Immature natural killer cell (primary cell): ENCODE results near the gene DEPP1. TPM values are rescaled to one million over a fixed set of nuclear protein-coding genes. Genes with fewer than 3 reads are reported as not detected.
A peak's percentile ranks its signal among the peaks of the same experiment; 100 is the strongest.

Experiments used
- DNase-seq, 3 donors: peaks; one replicate each; pipeline ENCODE4 v3.0.0; 2022; ENCODE audit warnings: mixed read lengths in 1 of 3
- H3K27ac Mint-ChIP-seq, 6 donors: one replicate each; pipeline ENCODE4 v1.8.0; 2020; ENCODE audit warnings: mixed read lengths in 6 of 6, mild to moderate bottlenecking in 5 of 6, inconsistent platforms in 4 of 6, moderate library complexity in 3 of 6
- H3K27me3 Mint-ChIP-seq, 3 donors: one replicate each; pipeline ENCODE4 v1.8.0; 2020 to 2021; ENCODE audit warnings: low read depth in 3 of 3, mild to moderate bottlenecking in 3 of 3, mixed read lengths in 3 of 3, moderate library complexity in 3 of 3, inconsistent platforms in 1 of 3
- H3K36me3 Mint-ChIP-seq, 3 donors: one replicate each; pipeline ENCODE4 v1.8.0; 2020; ENCODE audit warnings: mixed read lengths in 3 of 3, inconsistent platforms in 2 of 3, mild to moderate bottlenecking in 2 of 3
- H3K4me1 Mint-ChIP-seq, 2 donors: one replicate each; pipeline ENCODE4 v1.8.0; 2020; ENCODE audit warnings: inconsistent platforms in 2 of 2, mild to moderate bottlenecking in 2 of 2, mixed read lengths in 2 of 2, moderate library complexity in 1 of 2
- H3K4me3 Mint-ChIP-seq, 5 donors: one replicate each; pipeline ENCODE4 v1.8.0; 2020; ENCODE audit warnings: mild to moderate bottlenecking in 5 of 5, mixed read lengths in 5 of 5, inconsistent platforms in 3 of 5, moderate library complexity in 3 of 5
- H3K9me3 Mint-ChIP-seq, 6 donors: one replicate each; pipeline ENCODE4 v1.8.0; 2020; ENCODE audit warnings: mild to moderate bottlenecking in 6 of 6, mixed read lengths in 6 of 6, inconsistent platforms in 4 of 6, moderate library complexity in 3 of 6
- polyA plus RNA-seq, 3 donors: library from polyadenylated mRNA; unstranded; fragments of 300-500 nt; fragmentation: Illumina TruSeq; gene quantifications; one replicate each; pipeline ENCODE4 v1.2.3, GENCODE V29; 2021

The DEPP1 gene
- polyA plus RNA-seq, 3 donors from 2014 or later, result not detected

DNA sequence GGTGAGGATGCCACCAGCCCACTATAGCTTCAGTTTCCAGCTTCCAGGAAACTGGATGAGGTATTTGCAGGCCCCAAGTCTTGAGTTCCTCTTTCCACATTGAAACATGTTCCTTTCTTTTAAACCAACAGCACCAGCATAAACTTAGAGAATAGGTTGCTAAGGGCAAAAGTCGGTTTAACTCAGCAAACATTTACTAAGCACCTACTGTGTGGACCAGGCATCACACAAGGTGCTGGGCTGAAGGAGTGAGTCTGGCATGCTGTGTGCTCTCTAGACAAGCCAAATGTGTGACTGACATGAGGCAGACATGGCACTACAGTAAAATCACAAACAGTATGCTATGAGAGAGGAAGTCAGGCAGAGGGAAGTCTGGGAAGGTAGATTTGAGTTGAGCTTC lies 30.0 kb downstream of the DEPP1 start:
- H3K4me3 Mint-ChIP-seq, result no peak overlapping the region
- peak overlapping the region in 1 of 6 donors; percentile 53 for H3K27ac Mint-ChIP-seq
- no peak for DNase-seq
- peaks cover 4 to 18% (median 15%) of the 10 kb centered on the region in 6 donors for H3K9me3 Mint-ChIP-seq
- H3K27me3 Mint-ChIP-seq, result peaks cover 0 to 5% (median 2%) of the 10 kb centered on the region in 3 donors
- H3K4me1 Mint-ChIP-seq, result peaks cover 10 to 13% of the 10 kb centered on the region in 2 donors
- peaks cover 16 to 28% (median 18%) of the 10 kb centered on the region in 3 donors for H3K36me3 Mint-ChIP-seq

DNA sequence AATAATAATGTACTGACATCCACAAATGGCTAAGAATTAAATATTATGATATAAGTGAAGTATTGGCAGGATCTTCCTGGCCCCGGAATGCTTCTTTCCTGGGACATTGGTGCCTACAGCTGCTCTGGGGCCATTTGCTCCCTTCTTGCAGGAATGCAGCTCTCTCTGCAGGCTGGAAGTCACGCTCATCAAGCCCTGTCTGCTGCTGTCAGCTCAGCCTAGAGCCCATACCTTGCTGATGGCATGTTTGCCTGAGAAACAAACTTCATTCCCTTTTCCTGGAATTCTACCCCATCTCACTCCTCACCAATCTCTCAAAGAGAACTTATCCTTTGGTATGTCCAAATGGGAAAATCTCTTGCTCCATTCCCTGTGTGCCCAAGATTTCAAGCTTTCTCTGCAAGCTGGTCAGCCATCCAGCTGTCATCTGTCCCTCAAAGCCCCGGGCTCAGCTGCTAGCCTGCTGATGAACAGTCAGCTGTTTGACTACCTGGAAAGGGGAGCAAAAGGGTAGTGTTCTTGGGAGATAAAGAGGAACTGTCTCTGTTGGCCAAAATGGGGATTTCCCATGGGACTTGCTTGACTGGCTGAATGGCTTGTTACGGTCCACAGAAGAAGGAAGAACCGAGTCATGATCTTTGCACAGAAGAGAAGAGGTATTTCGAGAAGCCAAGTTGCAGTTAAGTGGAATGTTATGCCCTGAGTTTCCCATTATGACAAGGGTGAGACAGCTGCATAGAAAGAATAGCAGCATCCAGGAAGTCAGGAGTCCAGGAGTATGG lies 31.0 kb downstream of the DEPP1 start:
- Mint-ChIP-seq H3K4me1 (peaks cover 10 to 13% of the 10 kb centered on the region in 2 donors), H3K27ac (peak overlapping the region in 1 of 6 donors; percentile 10), H3K9me3 (peaks cover 4 to 20% (median 15%) of the 10 kb centered on the region in 6 donors)

DNA sequence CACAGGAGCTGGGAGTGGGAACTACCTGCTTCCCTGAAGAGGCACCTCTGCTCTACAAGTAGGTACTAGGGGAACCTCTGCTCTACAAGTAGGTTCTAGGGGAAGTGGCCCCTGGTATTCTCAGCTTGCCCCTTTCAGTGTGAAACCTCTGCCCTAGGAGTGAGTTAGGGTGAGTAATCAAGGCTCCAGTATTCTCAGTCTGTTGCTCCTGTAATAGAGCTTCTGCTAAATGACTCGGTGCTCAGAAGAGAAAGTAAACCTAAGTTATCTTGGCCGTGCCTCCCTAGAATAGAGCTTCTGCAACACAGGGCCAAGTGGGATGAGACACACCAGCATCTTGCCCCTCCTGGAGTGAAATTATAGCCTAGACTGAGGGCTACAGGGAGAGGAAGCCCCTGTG lies 32.4 kb downstream of the DEPP1 start:
- H3K4me1 Mint-ChIP-seq, result peaks cover 10 to 13% of the 10 kb centered on the region in 2 donors
- H3K9me3 Mint-ChIP-seq, result peaks cover 4 to 21% (median 15%) of the 10 kb centered on the region in 6 donors
- DNase-seq, result no peak
- peaks cover 0 to 10% (median 5%) of the 10 kb centered on the region in 3 donors for H3K27me3 Mint-ChIP-seq
- H3K27ac Mint-ChIP-seq, result peak overlapping the region; percentile 1 to 88 (median 74)
- H3K36me3 Mint-ChIP-seq, result peaks cover 7 to 23% (median 16%) of the 10 kb centered on the region in 3 donors
- H3K4me3 Mint-ChIP-seq, result peak overlapping the region; percentile 38 to 63 (median 51)

More for the DNA sequence above, 31.0 kb downstream of the DEPP1 start:
- Mint-ChIP-seq H3K27me3 (peaks cover 0 to 9% (median 5%) of the 10 kb centered on the region in 3 donors), H3K4me3 (no peak overlapping the region), H3K36me3 (peaks cover 10 to 23% (median 18%) of the 10 kb centered on the region in 3 donors)
- no peak for DNase-seq

DNA sequence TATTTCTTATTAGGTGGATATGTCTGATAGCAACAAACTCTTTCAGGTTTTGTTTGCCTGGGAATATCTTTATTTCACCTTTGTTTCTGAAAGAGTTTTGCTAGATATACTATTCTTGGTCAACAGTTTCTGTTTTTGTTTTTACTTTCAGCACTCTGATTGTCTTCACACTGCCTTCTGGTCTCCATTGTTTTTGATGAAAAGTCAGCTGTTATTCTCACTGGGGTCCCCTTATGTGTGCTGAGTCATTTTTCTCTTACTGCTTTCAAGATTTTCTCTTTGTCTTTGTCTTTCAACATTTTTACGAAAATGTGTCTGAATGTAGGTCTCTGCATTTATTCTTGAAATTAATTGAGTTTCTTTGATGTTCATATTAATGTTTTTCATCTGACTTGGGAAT lies 34.3 kb downstream of the DEPP1 start:
- Mint-ChIP-seq H3K4me1 (peaks cover 10 to 13% of the 10 kb centered on the region in 2 donors), H3K27me3 (peaks cover 3 to 10% (median 3%) of the 10 kb centered on the region in 3 donors), H3K36me3 (peaks cover 7 to 18% (median 14%) of the 10 kb centered on the region in 3 donors), H3K4me3 (no peak overlapping the region), H3K9me3 (peaks cover 4 to 21% (median 15%) of the 10 kb centered on the region in 6 donors), H3K27ac (peak overlapping the region in 2 of 6 donors; percentile 19 to 56)
- no peak for DNase-seq

DNA sequence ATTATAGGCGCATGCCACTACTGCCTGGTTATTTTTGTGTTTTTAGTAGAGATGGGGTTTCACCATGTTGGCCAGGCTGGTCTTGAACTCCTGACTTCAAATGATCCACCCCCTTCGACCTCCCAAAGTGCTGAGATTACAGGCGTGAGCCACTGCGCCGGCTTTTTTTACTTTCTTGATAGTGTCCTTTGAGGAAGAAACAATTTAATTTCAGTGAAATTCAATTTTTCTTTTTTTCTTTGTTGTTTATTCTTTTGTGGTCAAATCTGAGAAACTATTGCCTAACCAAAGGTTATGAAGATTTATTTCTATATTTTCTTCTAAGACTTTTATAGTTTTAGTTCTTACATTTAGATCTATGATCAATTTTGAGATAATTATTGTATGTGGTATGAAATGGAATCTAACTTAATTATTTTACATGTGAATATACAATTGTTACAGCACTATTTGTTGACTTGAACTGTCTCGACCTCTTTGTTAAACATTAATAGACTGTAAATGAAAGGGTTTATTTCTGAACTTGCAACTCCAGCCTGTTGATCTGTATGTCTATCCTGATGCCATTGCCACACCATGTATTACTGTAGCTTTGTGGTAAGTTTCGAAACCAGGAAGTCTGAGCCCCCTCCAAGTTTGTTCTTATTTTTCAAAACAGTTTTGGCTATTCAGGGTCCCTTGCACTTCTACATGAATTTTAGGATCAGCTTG lies 38.8 kb downstream of the DEPP1 start:
- H3K4me1 Mint-ChIP-seq, result peaks cover 9 to 20% of the 10 kb centered on the region in 2 donors
- no peak for DNase-seq
- peaks cover 0 to 7% (median 3%) of the 10 kb centered on the region in 3 donors for H3K27me3 Mint-ChIP-seq
- H3K27ac Mint-ChIP-seq, result no peak overlapping the region
- peaks cover 7 to 15% (median 9%) of the 10 kb centered on the region in 3 donors for H3K36me3 Mint-ChIP-seq
- H3K9me3 Mint-ChIP-seq, result peaks cover 4 to 15% (median 9%) of the 10 kb centered on the region in 6 donors
- no peak overlapping the region for H3K4me3 Mint-ChIP-seq

DNA sequence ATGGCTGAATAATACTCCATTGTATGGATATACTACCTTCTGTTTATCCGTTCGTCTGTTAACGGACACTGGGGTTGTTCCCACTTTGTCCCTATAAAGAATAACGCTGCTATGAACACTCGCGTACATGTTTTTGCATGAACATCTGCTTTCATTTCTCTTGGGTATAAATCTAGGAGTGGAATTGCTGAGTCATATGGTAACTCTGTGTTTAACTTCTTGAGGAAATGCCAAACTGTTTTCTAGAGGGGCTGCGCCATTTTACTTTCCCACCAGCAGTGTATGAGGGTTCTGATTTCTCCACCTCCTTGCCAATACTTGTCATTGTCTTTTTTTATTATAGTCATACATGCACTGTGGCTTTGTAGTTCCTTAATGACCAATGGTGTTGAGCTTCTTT lies 39.7 kb downstream of the DEPP1 start:
- Mint-ChIP-seq H3K4me3 (no peak overlapping the region), H3K9me3 (peaks cover 0 to 6% (median under 1%) of the 10 kb centered on the region in 6 donors), H3K4me1 (peaks cover 9 to 20% of the 10 kb centered on the region in 2 donors), H3K36me3 (peaks cover under 1 to 6% (median under 1%) of the 10 kb centered on the region in 3 donors), H3K27me3 (peaks cover 0 to 7% (median 3%) of the 10 kb centered on the region in 3 donors), H3K27ac (no peak overlapping the region)
- no peak for DNase-seq

DNA sequence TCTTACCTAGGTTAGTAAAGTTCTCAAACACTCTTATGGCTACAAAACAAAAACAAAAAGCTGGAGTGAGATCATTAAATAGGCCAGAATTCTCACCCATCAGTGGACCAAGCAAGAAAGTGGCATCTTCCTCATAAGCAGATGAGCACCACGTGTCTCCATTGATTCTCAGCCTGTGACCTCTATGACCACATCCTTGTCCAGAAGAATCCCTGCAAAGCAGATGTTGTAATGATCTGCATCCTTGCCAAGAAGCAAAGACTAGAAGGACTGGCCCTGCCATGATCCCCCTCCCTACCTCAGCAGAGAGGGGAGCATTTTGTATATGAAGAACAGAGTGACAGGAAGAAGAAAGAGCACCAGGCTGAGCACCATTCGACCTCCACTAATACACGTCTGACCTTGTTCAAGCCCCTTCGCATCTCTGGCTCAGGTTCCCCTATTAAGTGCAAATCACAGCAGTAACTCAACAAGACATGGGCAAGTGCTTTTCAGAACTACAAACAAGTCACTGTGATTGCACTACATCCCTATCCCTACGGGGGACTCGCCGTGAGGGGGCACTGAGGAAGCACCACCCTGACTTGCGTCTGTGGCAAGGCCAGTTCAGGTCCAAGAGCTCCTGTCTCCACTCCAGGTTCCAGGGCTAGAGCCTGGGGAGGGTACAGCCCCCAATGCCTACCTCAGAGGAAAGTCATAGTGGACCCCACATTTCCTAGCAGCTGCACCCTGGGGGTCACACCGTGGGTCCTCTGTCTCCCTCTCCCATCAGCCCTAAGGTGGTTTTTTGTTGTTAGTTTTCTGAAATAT lies 41.2 kb downstream of the DEPP1 start:
- Mint-ChIP-seq H3K27me3 (peaks cover 0 to 3% (median 0%) of the 10 kb centered on the region in 3 donors), H3K4me3 (no peak overlapping the region), H3K36me3 (peaks cover 0 to 5% (median 0%) of the 10 kb centered on the region in 3 donors), H3K27ac (no peak overlapping the region), H3K9me3 (no peaks in the 10 kb centered on the region), H3K4me1 (peaks cover 17 to 29% of the 10 kb centered on the region in 2 donors)
- no peak for DNase-seq

DNA sequence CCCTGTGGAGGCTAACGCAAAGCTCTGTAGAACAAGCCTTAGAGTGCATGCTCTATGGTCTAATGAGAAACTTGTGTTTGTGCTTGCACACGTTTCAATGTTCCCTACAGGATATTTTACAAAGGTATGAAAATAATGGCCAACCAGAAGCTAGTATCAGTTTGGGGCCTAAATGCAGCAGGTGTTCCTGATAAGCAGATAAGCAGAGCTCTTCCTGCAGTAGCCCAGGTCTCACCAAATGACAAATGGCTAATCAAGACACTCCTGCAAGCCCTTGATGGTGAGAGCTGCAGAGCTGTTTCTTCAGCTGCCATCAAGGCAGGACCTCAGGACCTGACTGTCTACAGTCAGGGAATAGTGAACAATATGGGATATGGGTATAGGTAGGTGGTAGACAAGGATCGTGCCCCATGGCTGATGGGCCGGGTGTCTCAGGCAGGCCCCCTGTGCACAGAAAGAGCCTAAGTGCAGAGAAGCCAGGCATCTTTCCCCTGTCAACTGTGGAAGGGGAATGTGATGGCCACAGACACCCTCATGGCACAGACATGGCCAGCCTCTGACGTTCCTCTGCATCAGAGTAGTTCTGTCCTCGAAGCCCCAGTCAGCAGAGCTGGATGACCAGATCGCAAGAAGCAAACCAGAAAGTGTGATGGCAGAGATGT lies 42.2 kb downstream of the DEPP1 start:
- peaks cover 17 to 29% of the 10 kb centered on the region in 2 donors for H3K4me1 Mint-ChIP-seq
- no peak for DNase-seq
- peaks cover 0 to 3% (median 0%) of the 10 kb centered on the region in 3 donors for H3K27me3 Mint-ChIP-seq
- peak overlapping the region in 3 of 6 donors; percentile 14 to 49 (median 43) for H3K27ac Mint-ChIP-seq
- peaks cover 0 to 5% (median 0%) of the 10 kb centered on the region in 3 donors for H3K36me3 Mint-ChIP-seq
- no peaks in the 10 kb centered on the region for H3K9me3 Mint-ChIP-seq
- no peak overlapping the region for H3K4me3 Mint-ChIP-seq

DNA sequence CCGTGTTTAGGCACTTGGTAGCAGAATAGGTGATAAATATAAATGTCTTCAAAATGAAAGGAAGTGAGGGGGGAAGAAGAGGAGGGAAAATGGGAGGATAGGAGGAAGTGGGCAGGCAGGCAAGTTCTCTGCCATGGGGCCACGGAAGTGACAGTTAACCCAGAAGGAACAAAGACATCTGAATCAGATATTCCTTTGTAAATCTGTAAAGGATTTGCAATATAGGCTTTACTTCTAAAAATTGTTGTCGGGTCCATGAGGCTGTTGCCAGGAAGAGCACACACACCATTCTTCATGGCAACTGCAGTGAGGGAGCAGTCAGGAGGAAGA lies 42.7 kb downstream of the DEPP1 start:
- Mint-ChIP-seq H3K27me3 (peaks cover 0 to 3% (median 0%) of the 10 kb centered on the region in 3 donors), H3K4me3 (peak overlapping the region in 1 of 5 donors; percentile 44), H3K36me3 (peaks cover 0 to 5% (median 0%) of the 10 kb centered on the region in 3 donors), H3K9me3 (no peaks in the 10 kb centered on the region), H3K27ac (peak overlapping the region in 4 of 6 donors; percentile 12 to 43 (median 22)), H3K4me1 (peaks cover 17 to 29% of the 10 kb centered on the region in 2 donors)
- no peak for DNase-seq

DNA sequence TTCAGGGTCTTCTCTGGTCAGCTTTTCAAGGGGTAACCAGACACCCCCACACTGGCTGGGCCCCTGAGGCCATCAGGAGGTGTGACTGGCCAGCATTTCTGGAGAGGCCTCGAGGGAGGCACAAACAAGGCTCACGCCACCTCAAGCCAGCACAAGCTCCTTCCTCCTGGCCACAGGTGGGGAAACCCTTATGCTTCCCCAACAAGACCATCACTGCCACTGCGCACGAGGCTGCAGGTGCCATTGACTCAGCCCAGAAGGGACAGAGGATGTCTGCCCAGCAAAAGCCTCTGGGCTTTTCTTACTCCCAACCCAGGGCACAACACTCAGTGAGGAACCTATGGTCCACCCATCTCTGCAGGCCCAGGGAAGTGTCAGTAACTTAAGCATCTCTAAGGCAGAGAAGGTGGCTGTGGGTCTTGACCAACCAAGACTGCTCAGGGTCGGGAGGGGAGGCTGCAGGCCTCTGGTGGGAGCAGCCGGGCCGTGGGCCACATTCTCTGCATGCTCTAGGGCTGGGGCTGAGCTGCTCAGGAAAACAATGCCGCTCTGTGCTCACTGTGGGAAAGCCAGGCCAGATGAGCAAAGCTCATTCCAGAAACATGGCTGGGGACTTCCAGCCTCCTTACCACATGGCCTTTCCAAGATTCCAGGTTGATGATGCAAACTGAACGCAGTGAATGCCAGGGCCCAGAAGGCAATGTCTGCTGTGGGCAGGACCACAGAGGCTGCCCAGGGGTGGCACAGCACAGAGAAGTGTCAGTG lies 43.2 kb downstream of the DEPP1 start:
- Mint-ChIP-seq H3K4me1 (peaks cover 20 to 29% of the 10 kb centered on the region in 2 donors), H3K27ac (peak overlapping the region in 4 of 6 donors; percentile 12 to 43 (median 22)), H3K36me3 (peaks cover 0 to 5% (median 0%) of the 10 kb centered on the region in 3 donors), H3K4me3 (peak overlapping the region in 1 of 5 donors; percentile 44), H3K27me3 (peaks cover 0 to 1% (median 0%) of the 10 kb centered on the region in 3 donors), H3K9me3 (no peaks in the 10 kb centered on the region)
- DNase-seq, result no peak

DNA sequence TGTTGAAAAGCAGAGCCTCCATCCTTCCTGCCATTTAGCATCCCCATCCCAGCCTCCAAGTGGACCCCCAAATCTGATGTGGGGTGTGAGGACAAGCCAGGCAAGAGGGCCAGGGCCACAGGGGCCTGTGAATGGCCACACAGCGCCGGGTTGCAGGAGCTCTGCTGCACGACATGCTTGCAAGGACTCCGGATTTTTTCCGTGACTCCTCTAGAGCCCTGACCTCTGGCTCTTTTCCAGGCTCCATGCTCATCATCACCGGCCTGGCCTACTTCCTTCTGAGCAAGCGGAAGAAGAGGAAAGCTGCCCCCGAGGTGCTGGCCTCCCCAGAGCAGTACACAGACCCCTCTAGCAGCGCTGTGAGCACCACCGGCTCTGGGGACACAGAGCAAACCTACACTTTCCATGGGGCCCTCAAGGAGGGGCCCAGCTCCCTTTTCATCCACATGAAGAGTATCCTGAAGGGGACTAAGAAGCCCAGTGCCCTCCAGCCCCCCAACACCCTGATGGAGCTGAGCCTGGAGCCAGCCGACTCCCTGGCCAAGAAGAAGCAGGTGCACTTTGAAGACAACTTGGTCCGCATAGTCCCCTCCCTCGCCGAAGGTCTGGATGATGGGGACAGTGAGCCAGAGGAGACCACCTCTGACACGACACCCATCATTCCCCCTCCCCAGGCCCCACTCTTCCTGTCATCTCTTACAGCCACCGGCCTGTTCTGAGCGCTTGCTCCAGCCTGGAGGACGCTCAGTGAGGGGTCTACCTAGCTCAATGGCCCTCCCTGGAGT lies 44.0 kb downstream of the DEPP1 start:
- Mint-ChIP-seq H3K4me1 (peaks cover 20 to 29% of the 10 kb centered on the region in 2 donors), H3K27me3 (peaks cover 0 to 4% (median 0%) of the 10 kb centered on the region in 3 donors), H3K4me3 (no peak overlapping the region), H3K36me3 (peaks cover 0 to 5% (median 0%) of the 10 kb centered on the region in 3 donors), H3K27ac (no peak overlapping the region), H3K9me3 (no peaks in the 10 kb centered on the region)
- no peak for DNase-seq
